Activated CD8-positive, alpha-beta memory T cell treated with anti-CD3 and anti-CD28 coated beads for 24 hours (primary cell): Measurements from ENCODE around the gene OR52K2.
"Not testable (repeated sequence)": the region's sequence is repeated elsewhere in the genome, so short reads cannot be mapped to it uniquely, and the experiment has no call there.

Experiments
- DNase-seq: peaks from one replicate; pipeline ENCODE4 v3.0.0-alpha.2; 2020

OR52K2 gene

DNA sequence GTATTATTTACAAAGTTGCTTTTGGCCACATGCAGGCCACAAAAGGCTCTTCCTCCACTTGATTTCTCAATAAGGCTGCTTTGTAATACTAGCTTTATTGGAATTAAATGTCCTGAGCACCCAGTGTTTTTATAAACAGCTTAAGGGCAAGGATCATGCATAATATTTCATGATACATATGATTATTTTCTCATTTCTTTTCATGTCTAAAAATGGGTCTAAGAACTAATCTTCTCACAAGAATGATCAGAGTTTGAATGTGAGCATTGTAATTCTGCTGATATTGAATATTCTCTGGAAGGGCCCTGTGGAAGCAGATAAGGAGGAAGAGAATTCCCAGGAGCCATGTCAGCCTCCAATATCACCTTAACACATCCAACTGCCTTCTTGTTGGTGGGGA is at the start of gene OR52K2:
Gene OR52K2, plus strand, starts transcription at position 301 of the 400 bp plus-strand sequence. Its CDS starts 45 bp downstream, at position 346.
- no peak for DNase-seq

DNA sequence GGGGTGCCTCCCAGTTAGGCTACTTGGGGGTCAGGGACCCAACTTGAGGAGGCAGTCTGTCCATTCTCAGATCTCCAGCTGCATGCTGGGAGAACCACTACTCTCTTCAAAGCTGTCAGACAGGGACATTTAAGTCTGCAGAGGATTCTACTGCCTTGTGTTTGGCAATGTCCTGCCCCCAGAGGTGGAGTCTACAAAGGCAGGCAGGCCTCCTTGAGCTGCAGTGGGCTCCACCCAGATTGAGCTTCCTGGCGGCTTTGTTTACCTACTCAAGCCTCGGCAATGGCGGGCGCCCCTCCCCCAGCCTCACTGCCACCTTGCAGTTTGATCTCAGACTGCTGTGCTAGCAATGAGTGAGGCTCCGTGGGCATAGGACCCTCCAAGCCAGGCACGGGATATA is 42.9 kb upstream of the OR52K2 start:
- DNase-seq: not testable (repeated sequence)

DNA sequence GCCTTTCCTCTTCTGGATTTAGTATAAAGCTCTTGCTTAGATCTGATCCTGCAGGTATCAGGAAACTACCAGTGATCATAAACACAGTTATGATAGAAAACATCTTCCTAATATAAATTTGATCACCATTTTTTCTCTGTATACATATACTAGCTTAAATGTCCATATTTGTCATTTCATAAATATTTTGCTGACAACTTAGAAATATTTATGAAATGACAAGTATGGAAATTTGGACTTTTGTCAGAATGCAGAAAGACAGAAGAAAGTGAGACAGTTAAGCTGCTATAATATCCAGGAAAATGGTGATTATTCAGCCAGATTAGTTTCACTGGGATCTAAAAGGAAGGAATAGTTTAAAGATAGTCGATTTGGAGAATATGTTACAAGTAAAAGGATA is 32.8 kb upstream of the OR52K2 start:
- no peak for DNase-seq

DNA sequence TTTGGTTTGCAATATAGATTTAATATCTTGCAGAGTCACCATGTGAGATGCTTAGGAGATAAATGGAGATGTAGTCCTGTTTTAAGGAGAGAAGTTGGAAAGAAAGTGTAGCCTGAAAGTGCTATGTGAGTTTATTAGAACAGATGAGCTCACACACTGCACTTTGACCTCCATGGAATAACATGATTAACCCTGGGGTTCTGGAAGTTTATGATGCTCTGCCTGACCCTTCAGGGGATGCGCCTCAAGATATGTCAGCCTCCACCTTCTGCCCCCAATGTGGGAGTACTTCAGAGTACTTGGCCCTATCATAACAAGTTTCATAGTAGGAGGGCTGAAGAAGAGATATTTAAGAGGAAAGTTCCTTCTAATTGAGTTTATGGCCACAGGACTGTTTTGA is 32.3 kb upstream of the OR52K2 start:
- no peak for DNase-seq

DNA sequence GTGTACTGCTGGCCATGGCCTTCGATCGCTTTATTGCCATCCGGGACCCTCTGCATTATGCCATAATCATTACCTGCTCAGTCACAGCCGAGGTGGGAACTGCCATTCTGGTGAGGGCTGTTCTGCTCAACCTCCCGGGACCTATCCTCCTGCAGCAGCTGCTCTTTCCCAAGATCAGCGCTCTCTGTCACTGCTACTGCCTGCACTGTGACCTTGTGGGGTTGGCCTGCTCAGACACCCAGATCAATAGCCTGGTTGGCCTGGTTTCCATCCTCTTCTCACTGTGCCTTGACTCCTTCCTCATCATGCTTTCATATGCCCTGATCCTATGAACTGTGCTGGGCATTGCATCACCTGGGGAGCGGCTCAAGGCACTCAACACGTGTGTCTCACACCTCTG is 30.7 kb upstream of the OR52K2 start:
- no peak for DNase-seq

DNA sequence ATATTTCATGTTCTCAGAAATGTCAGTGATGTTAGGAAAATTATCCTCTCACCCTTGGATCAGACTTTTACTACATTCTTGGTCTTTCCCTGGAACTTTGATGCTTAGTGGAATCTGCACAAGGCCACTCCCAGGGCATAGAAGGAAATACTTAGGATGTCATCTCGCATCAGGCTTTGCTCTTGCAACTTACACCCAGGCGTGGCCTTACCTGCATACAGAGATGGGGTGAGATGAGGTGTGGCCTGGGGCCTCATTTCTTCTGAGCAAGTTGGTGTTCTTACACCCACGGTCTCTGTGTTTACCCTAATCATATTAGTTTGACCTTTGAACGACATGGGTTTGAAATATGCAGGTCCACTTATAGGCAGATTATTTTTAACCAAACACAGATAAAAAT is 19.0 kb upstream of the OR52K2 start:
- no peak for DNase-seq

DNA sequence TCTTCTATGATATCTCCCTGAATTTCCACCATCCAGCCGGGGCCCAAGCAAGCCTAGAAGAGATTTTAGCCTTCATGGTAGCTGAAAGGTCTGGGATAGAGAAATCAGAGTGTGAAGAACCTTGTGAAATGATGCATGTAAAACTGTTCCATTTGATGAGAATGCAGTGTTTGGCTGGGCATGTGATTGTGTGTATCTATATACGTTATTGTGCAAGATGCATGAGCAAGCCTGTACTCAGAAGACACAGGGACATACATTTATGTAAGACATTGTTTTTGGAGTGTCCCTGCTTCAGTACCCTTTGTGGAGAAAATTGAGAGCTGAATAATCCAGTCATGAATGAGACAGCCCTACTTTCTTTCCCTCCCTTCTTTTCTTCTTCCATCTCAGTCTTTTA is 15.2 kb upstream of the OR52K2 start:
- no peak for DNase-seq

DNA sequence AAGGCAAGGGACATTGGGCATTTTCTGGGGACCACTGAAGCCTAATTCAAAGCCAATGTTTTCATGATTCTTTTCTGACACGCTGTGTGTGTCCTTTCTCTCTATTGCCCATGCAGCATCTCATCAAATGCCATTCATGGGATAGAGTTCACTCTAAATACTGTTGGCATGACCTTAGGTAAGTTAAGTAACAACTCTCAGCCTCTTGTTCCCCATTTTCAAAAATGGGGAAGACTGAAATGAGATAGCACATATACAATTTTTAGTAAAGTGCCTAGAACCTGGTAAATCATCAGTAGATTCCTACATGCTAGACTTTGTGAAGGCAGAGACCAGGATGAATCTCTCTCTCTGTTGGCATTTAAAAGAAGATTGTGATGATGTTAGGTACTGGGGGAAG is 12.7 kb upstream of the OR52K2 start:
- no peak for DNase-seq

DNA sequence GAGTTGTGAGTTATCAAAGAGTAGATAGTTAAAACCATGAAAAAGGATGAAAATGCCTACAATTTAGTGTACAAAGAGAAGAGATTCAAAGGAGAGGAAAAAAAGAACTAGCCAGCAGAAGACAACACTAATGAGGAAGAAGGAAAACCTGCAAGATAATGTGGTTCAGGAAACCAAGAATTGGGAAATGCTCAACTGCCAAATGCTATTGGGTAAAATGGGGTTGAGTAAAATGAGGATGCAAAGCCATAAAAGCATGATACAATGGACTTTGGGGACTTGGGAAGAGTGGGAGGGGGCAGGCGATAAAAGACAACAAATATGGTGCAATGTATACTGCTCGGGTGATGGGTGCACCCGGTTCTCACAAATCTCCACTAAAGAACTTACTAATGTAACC is 7.6 kb upstream of the OR52K2 start:
- no peak for DNase-seq

DNA sequence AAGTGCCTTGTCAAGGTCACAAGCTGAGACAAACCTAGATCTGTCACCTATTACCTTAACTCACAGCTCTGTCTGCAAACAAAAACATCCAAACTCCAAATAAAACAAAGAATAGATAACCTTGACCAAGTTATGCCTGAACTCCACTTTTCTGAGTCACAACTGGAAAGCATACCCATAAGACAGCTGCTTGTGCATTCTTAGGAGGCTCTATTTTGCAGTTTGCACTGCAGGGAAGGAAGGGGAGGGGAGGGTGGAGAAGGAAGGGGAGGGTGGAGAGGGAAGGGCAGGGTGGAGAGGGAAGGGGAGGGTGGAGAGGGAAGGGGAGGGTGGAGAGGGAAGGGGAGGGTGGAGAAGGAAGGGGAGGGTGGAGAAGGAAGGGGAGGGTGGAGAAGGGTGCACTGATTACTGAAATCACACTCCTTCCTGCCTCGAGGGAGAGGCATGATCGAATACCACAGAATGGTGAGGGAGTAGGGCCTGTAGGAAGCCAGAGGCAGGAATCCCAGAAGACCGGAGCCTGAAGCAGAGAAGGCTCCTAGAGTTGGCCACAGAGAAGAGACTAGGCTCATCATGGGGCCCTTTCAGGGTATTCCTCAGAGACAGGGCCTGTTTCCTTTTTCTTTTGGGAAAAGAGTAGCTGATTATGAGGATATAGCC is 5.7 kb upstream of the OR52K2 start:
- DNase-seq: no peak

DNA sequence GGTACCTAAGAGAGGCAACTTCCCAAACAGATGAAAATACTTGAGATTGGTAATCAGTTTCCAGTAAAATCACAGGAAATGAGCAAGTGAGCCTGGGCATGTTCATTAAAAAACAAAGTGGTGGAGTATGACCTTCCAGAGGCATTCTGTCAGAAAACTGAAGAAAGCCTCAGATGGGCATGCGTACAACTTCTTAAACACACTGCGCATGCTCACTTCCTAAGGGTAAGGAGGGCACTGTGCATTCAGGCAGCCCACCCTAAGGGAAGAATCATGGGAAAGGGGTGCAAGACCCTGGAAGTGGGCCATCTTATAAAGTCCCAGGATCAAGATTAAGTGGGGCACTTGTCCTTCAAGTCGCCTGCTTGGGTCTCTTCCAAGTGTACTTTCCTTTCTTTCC is 4.0 kb downstream of the OR52K2 start:
- DNase-seq: no peak

DNA sequence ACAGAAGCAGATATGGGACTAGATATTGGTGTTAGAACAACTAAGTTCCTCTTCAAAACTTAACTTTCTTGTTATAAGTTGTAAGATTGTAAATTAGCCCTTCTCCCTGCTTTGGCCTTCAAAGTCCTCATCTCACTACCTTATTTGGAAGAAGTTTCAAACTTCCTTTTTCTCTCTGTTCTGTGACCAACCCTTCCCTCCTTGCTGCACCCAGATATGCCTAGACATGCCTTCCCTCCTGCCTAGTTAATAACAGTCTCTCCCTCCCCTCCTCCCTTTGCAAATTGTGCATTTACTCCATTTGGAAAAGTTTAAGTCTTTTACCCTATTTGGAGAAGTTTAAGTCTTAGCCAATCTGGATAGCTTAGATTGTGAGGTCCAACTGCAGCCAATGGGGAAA is 4.9 kb downstream of the OR52K2 start:
- no peak for DNase-seq

DNA sequence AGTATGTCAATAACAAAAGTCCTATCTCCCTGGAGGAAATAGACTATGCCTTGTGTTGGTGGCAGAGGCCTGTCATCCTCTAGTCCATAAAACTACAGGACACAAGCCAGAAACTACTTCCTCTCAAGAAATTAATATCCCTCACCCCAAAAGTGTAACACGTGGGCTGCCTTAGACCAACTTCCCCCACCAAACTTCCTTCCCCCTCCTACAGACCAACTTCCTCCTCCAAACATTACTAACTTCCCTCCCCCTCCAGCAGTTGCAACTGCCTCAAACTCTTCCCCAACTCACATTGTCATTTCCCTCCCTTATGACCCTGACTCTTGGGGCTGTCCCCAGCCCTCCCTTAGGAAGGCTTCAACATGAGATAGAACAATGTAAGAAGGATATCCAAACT is 6.3 kb downstream of the OR52K2 start:
- DNase-seq: no peak

DNA sequence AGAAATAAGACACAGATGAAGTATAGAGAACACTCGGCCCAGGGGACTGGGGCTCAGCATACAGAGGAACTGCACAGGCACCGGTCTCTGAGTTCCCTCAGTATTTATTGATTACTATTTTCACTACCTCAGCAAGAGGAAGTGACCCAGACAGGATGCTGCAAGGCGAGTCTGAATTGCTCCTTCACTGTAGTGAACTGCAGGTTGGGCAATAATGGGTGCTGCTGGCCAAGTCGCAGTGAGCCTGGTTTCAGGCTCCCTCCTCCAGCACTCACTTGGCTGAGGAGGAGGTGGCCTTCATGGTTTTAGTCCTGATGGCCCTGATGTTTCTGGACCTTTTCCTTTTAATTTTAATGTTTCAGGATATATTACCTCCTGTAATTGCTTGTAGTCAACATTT is 10.4 kb downstream of the OR52K2 start:
- no peak for DNase-seq

DNA sequence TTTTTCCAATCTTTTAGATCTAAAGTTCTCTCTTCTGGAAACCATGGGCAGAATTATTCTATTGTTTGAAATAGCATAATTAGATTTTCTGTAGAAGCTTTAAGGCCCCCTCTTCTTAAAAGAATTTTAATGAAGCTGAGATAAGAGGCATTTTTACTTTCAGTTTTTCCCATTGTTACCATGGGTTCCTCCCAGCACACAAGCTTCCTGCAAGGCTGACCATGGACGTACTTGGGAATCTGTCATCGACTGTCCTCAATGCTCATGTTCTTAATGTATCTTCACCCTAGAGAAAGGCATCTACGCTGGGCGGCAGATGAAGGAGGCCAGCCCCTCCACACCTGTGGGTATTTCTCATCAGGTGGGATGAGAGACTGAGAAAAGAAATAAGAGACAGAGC is 11.1 kb downstream of the OR52K2 start:
- DNase-seq: no peak

DNA sequence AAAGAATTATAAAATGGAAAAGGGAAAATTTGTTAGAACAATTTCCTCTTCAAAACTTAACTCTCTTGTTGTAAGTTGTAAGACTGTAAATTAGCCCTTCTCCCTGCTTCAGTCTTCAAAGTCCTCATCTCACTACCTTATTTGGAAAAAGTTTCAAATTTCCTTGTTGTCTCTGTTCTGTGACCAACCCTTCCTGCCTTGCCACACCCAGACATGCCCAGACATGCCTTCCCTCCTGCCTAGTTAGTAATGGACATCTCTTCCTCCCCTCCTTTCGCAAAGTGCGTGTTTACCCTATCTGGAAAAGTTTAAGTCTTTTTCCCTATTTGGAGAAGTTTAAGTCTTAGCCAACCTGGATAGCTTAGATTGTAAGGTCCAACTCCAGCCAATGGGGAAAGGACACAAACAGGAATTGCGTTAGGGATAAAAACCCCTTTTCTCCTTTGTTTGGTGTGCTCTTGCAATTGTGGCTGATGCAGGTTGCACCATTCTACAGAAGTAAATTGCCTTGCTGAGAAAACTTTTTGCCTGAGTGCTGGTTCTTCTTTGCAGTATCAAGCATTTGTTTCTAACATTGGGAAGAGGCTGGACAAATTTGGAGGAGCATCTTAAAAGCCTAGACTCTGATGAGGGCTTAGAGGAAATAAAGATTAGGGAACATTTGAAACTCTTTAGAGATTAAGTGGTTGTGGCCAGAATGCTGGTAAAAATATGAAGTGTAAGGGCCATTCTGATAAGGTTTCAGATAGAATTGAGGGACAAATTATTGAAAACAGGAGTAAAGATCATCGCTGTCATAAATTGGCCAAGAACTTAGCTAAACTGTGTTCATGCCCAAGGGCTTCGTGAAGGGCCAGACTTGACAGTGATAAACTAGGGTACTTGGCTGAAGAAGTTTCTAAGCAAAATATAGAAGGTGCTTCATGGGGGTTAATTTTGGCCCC is 15.4 kb downstream of the OR52K2 start:
- DNase-seq: no peak

DNA sequence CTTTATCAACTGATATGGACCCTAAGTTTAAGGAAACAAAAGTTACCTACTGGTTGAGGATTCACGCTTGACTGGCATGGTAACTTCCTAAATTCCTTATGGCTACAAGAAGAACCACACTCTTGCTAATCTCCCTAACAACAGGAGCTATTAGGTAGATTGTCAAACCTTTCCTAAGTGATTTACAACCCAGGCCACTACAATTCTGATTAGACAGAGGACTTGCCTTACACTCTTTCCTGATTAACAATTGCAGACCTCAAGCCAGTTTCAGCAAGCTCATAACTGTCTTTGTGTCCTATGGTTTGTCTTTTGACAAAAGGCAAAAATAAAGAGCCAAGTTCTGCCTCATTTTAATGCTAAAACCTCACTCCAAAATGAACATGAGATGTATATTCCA is 16.3 kb downstream of the OR52K2 start:
- DNase-seq: no peak

DNA sequence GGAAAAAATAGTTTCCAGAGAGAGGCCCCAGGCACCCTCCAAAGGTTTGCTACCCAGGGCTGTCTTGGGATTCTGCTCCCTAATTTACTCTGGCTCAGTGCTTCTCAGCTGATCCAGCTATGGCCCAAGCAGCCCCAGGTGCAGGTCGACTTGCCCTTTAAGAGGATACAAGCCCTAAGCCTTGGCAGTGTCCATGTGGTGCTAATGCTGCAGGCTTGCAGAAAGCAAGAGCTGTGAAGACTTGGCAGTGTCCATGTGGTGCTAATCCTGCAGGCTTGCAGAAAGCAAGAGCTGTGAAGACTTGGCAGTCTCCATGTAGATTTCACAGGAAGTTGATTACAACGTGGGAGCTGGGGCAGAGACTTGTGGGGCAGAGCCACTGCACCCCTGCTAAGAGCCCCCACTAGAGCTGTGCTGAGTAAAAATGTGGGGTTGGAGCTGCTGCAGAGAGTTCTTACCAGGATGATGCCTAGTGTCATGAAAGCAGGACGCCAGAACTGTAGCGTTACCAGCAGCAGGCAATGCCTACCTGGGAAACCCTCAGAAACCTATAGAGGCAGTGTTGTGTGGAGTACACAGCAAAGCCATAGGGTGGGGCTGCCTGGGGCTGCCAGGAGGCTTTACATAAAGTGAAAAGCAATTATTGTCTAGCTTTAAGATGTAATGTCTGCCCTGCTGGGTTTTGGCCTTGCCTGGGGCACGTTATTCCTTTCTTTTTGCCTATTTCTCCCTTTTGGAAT is 17.2 kb downstream of the OR52K2 start:
- no peak for DNase-seq

DNA sequence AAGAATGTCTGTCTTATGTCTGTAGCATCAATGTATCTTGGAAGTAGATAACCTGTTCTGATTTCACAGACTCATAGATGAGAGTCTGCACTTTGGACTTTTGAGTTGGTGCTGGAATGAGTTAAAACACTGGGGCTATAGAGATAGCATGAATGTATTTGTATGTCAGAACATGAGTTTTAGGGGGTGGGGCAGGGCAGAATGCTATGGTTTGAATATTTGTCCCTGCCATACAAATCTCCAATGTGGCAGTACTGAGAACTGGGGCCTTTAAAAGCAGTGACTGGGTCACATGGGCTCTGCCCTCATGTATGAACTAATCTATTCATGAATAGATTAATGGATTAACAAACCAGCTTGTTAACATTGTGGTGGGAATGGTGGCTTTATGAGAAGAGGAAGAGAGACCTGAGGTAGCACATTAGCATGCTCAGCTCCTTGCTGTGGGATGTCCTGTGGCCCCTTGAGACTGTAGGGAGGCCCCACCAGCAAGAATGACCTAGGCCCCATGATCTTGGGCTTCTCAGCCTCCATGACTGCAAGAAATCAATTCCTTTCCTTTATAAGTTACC is 17.9 kb downstream of the OR52K2 start:
- DNase-seq: no peak

DNA sequence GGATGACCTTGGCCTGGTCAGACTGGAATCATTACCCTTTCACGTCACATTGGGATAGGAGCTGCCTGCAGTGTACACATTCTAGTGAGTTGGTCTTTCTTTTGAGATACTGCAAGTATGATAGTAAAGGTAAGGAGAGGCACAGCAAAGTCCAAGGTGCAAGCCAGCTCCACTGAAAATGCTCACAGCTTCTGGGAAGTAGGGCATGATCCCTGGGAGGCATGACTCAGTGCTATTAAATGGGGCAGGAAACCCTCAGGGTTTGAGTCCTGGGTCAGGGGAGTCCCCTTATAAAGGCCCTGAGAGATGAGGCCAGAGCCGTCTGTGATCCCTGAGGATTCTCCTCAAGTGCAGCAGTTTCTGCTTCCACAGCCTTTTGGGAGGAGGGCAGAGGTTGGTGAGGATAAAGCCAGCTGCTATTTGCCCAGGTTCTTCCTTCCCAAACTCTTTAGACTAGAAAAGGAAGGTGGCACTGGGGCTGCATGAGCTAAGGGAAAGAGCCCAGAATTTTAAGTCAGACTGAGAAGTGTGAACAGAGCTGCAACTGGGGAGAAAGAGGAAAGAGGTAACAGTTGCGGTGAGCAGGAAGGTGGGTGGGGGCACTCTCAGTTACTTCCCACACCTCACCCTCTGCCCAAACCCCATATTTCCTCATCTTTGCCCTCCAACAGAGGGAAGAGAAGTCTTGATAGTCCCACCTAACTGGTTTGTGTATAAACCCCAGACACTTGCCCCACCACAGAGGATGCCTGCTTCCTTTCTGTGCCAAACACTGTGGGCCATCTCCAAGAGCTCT is 18.9 kb downstream of the OR52K2 start:
- no peak for DNase-seq

DNA sequence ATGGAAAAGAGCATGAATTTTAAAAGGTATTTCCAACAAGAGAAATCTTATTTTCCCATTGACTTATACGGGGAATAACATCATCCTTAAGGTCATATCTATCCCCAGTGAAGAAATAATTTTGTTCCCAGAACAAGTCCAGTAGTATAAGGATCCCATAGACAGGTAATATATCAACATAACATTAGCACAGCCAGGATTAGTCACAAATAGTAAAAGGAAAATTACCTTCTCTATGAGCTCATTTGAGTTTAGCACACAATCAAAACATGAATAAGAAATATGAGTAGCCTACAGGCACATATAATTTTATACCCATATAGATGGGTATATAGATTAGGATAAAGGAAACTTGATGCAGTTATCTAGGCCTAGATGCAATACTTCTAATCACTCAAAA is 30.5 kb downstream of the OR52K2 start:
- DNase-seq: no peak

DNA sequence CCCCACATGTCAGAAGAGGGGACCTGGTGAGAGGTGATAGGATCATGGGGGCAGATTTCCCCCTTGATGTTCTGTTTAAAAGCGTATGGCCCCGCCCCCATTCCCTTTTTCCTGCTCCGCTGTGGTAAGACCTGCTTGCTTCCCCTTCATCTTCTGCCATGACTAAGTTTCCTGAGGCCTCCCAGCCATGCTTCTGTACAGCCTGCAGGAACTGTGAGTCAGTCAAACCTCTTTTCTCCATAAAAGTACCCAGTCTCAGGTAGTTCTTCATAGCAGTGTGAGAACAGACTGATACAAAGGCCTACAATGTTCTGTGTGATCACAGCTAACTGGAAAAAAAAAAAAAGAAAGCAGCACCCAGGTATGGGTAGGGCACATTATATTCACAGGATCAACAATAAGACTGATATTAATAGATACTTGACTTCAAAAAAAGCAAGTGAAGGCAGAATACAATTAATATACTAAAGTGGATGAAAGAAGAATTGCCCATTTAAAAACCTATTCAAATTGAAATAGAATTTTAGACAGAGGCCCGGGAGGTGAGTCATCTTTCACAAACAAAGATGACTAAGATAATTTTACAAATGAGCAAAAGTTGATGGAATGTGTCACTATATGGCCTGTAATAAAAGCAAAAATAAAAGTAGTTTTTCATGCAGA is 31.6 kb downstream of the OR52K2 start:
- DNase-seq: no peak
